ENCODE measurements around the gene HNRNPR.
"Not testable (repeated sequence)": the region's sequence is repeated elsewhere in the genome, so short reads cannot be mapped to it uniquely, and the experiment has no call there.

Gene HNRNPR

DNA sequence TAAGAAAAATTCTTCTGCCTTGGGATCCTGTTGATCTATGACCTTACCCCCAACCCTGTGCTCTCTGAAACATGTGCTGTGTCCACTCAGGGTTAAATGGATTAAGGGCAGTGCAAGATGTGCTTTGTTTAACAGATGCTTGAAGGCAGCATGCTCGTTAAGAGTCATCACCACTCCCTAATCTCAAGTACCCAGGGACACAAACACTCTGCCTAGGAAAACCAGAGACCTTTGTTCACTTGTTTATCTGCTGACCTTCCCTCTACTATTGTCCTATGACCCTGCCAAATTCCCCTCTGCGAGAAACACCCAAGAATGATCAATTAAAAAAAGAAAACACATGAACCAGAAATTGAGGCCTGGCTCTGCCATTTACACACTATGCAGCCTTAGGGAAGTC lies 86.0 kb downstream of the HNRNPR start:
- in situ Hi-C loops (cut with HindIII; ENCODE audit: low sequenced_read_pairs), result not testable (repeated sequence)

DNA sequence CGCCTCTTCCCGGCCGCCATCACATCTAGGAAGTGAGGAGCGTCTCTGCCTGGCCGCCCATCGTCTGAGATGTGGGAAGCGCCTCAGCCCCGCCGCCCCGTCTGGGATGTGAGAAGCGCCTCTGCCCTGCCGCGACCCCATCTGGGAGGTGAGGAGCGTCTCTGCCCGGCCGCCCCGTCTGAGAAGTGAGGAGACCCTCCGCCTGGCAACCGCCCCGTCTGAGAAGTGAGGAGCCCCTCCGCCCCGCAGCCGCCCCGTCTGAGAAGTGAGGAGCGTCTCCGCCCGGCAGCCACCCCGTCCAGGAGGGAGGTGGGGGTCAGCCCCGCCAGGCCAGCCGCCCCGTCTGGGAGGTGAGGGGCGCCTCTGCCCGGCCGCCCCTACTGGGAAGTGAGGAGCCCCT lies 86.7 kb downstream of the HNRNPR start:
- in situ Hi-C loops (cut with HindIII; ENCODE audit: low sequenced_read_pairs), result not testable (repeated sequence)
